ENCODE results near the gene S100Z. TPM values are rescaled to one million over a fixed set of nuclear protein-coding genes. Genes with fewer than 3 reads are reported as not detected.
"Not testable (repeated sequence)": the region's sequence is repeated elsewhere in the genome, so short reads cannot be mapped to it uniquely, and the experiment has no call there.

Gene S100Z
- total RNA-seq, 1 donor from 2014 or later = not detected

- TF ChIP-seq, protein P1, sequence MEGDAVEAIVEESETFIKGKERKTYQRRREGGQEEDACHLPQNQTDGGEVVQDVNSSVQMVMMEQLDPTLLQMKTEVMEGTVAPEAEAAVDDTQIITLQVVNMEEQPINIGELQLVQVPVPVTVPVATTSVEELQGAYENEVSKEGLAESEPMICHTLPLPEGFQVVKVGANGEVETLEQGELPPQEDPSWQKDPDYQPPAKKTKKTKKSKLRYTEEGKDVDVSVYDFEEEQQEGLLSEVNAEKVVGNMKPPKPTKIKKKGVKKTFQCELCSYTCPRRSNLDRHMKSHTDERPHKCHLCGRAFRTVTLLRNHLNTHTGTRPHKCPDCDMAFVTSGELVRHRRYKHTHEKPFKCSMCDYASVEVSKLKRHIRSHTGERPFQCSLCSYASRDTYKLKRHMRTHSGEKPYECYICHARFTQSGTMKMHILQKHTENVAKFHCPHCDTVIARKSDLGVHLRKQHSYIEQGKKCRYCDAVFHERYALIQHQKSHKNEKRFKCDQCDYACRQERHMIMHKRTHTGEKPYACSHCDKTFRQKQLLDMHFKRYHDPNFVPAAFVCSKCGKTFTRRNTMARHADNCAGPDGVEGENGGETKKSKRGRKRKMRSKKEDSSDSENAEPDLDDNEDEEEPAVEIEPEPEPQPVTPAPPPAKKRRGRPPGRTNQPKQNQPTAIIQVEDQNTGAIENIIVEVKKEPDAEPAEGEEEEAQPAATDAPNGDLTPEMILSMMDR (IDR thresholded peaks at IDR 0.05; ENCODE audit: borderline replicate concordance) = no peak
- DNase-seq = no peak
- peak overlapping the region; percentile 29 for H3K27ac ChIP-seq (replicated peaks)
- intact Hi-C loops (cut with micrococcal nuclease) = no loop called here
- no peaks in the 10 kb centered on the region for H3K36me3 ChIP-seq
- H3K9me3 ChIP-seq (replicated peaks) = no peaks in the 10 kb centered on the region
- H3K4me3 ChIP-seq = no peak overlapping the region
- H3K4me1 ChIP-seq = peaks cover 17% of the 10 kb centered on the region
- H3K27me3 ChIP-seq (ENCODE audit: low read depth) = no peaks in the 10 kb centered on the region
These were observed 6.1 kb downstream of the S100Z start for GRCh38 chr5:76855961-76856360.

- H3K4me3 ChIP-seq; H3K27ac ChIP-seq (replicated peaks); H3K27me3 ChIP-seq (ENCODE audit: low read depth); DNase-seq; intact Hi-C loops (cut with micrococcal nuclease); H3K36me3 ChIP-seq; H3K9me3 ChIP-seq (replicated peaks): not testable (repeated sequence)
- peaks cover 11% of the 10 kb centered on the region for H3K4me1 ChIP-seq
These were observed 7.0 kb downstream of the S100Z start for GRCh38 chr5:76856800-76857199.

DNA sequence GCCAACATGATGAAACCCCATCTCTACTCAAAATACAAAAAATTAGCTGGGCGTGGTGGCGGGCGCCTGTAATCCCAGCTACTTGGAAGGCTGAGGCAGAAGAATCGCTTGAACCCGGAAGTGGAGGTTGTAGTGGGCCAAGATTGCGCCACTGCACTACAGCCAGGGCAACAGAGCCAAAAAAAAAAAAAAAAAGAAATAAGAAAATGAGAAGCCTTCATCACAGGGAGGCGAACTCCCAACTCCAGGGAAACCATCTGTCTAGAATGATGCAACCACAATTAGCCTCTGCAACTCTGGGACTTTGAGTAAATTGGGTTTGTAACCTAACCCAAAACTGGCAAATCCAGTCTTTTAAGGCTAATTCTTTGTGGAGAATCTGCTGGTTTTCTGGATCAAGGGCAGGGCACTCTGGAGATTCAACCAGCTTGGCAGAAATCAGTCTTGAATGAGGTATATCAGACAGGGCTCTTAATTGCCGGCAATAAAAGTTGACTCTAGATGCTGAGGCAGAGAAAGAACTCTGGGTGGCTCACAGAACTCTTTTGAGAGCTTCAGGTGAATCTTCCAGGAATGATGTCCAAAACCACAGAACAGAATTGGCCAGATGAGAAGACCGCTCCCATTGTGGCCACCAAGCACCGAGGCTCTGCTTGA lies 9.9 kb downstream of the S100Z start:
- Histone ChIP-seq H3K9me3 (replicated peaks) (no peaks in the 10 kb centered on the region), H3K4me1 (no peaks in the 10 kb centered on the region), H3K36me3 (no peaks in the 10 kb centered on the region), H3K4me3 (no peak overlapping the region), H3K27ac (replicated peaks) (no peak overlapping the region), H3K27me3 (ENCODE audit: low read depth) (no peaks in the 10 kb centered on the region)
- DNase-seq = no peak
- TF ChIP-seq, protein P1 (IDR thresholded peaks at IDR 0.05; ENCODE audit: borderline replicate concordance) = no peak
- intact Hi-C loops (cut with micrococcal nuclease) = no loop called here

- Histone ChIP-seq H3K27me3 (ENCODE audit: low read depth) (no peaks in the 10 kb centered on the region), H3K36me3 (no peaks in the 10 kb centered on the region), H3K27ac (replicated peaks) (no peak overlapping the region), H3K4me1 (no peaks in the 10 kb centered on the region), H3K9me3 (replicated peaks) (no peaks in the 10 kb centered on the region), H3K4me3 (no peak overlapping the region)
- DNase-seq = no peak
- TF ChIP-seq, protein P1 (IDR thresholded peaks at IDR 0.05; ENCODE audit: borderline replicate concordance) = no peak
- intact Hi-C loops (cut with micrococcal nuclease) = no loop called here
These were observed 11.8 kb downstream of the S100Z start for GRCh38 chr5:76861612-76862011.

- TF ChIP-seq, protein P1 (IDR thresholded peaks at IDR 0.05; ENCODE audit: borderline replicate concordance) = no peak
- Histone ChIP-seq H3K27ac (replicated peaks) (no peak overlapping the region), H3K36me3 (no peaks in the 10 kb centered on the region), H3K27me3 (ENCODE audit: low read depth) (no peaks in the 10 kb centered on the region), H3K9me3 (replicated peaks) (no peaks in the 10 kb centered on the region), H3K4me3 (no peak overlapping the region), H3K4me1 (peaks cover 3% of the 10 kb centered on the region)
- intact Hi-C loops (cut with micrococcal nuclease) = no loop called here
- DNase-seq = no peak
These were observed 13.2 kb downstream of the S100Z start for GRCh38 chr5:76863001-76863400.

DNA sequence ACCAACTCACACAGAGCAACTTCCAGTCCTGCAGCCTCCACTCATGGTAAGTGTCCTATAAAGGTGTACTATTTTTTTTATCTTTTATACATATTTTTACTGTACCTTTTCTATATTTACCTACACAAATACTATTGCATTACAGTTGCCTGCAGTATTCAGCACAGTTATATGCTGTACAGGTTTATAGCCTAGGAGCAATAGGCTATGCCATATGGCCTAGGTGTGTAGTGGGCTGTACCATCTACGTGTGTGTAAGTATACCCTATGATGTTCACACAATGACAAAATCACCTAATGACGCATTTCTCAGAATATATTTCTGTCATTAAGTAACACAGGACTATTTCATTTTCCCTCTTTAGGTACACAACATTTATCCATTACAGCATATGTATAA lies 16.7 kb downstream of the S100Z start:
- H3K27me3 ChIP-seq (ENCODE audit: low read depth) = no peaks in the 10 kb centered on the region
- H3K4me1 ChIP-seq = peaks cover 7% of the 10 kb centered on the region
- TF ChIP-seq, protein P1 (IDR thresholded peaks at IDR 0.05; ENCODE audit: borderline replicate concordance) = no peak
- no peak overlapping the region for H3K4me3 ChIP-seq
- intact Hi-C loops (cut with micrococcal nuclease) = loop anchor here (5.0 kb wide), 1 partner anchor 151 kb away; no protein-coding TSS in a partner anchor
- no peak overlapping the region for H3K27ac ChIP-seq (replicated peaks)
- no peak for DNase-seq
- no peaks in the 10 kb centered on the region for H3K36me3 ChIP-seq
- no peaks in the 10 kb centered on the region for H3K9me3 ChIP-seq (replicated peaks)
